Activated CD8-positive, alpha-beta memory T cell treated with anti-CD3 and anti-CD28 coated beads, Interleukin-2, amount 50 U/mL, for 4 hours (primary cell): ENCODE measurements around the gene ADD1.
A peak's percentile ranks its signal among the peaks of the same experiment; 100 is the strongest.

Experiments used
- DNase-seq: peaks from one replicate; pipeline ENCODE4 v3.0.0-alpha.2; 2020

The ADD1 gene

GRCh38 chr4:2925931-2926860, 82.6 kb downstream of the ADD1 start:
- no peak for DNase-seq

- DNase-seq = no peak
Measured at GRCh38 chr4:2927016-2927695, 83.5 kb downstream of the ADD1 start.

- no peak for DNase-seq
Measured at GRCh38 chr4:2927696-2928075, 84.0 kb downstream of the ADD1 start.

- no peak for DNase-seq
Measured at GRCh38 chr4:2928242-2929176, 84.9 kb downstream of the ADD1 start.

- DNase-seq = no peak
Measured at GRCh38 chr4:2929469-2929868, 85.8 kb downstream of the ADD1 start.

- no peak for DNase-seq
Measured at GRCh38 chr4:2930135-2930757, 86.6 kb downstream of the ADD1 start.

- DNase-seq = no peak
Measured at GRCh38 chr4:2930758-2931511, 87.3 kb downstream of the ADD1 start.

GRCh38 chr4:2931512-2932301, 88.1 kb downstream of the ADD1 start:
- peak; percentile 44 for DNase-seq

GRCh38 chr4:2932321-2932950, 88.8 kb downstream of the ADD1 start:
- DNase-seq = no peak

GRCh38 chr4:2932951-2933565, 89.4 kb downstream of the ADD1 start:
- DNase-seq = no peak

GRCh38 chr4:2933566-2934076, 90.0 kb downstream of the ADD1 start:
- no peak for DNase-seq

GRCh38 chr4:2934077-2934812, 90.6 kb downstream of the ADD1 start:
- peak; percentile 58 for DNase-seq

GRCh38 chr4:2934813-2935761, 91.4 kb downstream of the ADD1 start:
- DNase-seq = peak; percentile 98

GRCh38 chr4:2935762-2936743, 92.4 kb downstream of the ADD1 start:
- peak; percentile 54 for DNase-seq

GRCh38 chr4:2936773-2937145, 93.1 kb downstream of the ADD1 start:
- peak; percentile 42 for DNase-seq

- no peak for DNase-seq
Measured at GRCh38 chr4:2937146-2937857, 93.7 kb downstream of the ADD1 start.
